KG1 (cell line): ENCODE results near the gene WIPI1.

Source experiments
- DNase-seq: peaks from one replicate; lab custom pipeline; 2025; lab: John Stamatoyannopoulos, UW

Gene WIPI1

GRCh38 chr17:68460715-68461114, 3.4 kb upstream of the WIPI1 start:
- no peak for DNase-seq

GRCh38 chr17:68460146-68460545, 2.9 kb upstream of the WIPI1 start:
- DNase-seq: no peak

- no peak for DNase-seq
These were observed 1.8 kb upstream of the WIPI1 start for GRCh38 chr17:68459037-68459639.

- DNase-seq: no peak
These were observed 1.2 kb upstream of the WIPI1 start for GRCh38 chr17:68458260-68459036.

GRCh38 chr17:68457539-68458259, 403 bp upstream of the WIPI1 start:
- peak; percentile 94 for DNase-seq

- DNase-seq: no peak
These were observed 743 bp downstream of the WIPI1 start for GRCh38 chr17:68456339-68457167.

- DNase-seq: no peak
These were observed 1.4 kb downstream of the WIPI1 start for GRCh38 chr17:68455901-68456338.

- DNase-seq: no peak
These were observed 3.2 kb downstream of the WIPI1 start for GRCh38 chr17:68453991-68454665.

GRCh38 chr17:68452724-68453290, 4.5 kb downstream of the WIPI1 start:
- DNase-seq: no peak

GRCh38 chr17:68451670-68452354, 5.5 kb downstream of the WIPI1 start:
- no peak for DNase-seq

- no peak for DNase-seq
These were observed 6.5 kb downstream of the WIPI1 start for GRCh38 chr17:68450801-68451200.

- DNase-seq: no peak
These were observed 6.9 kb downstream of the WIPI1 start for GRCh38 chr17:68450391-68450790.

- DNase-seq: no peak
These were observed 8.1 kb downstream of the WIPI1 start for GRCh38 chr17:68449021-68449739.

- DNase-seq: no peak
These were observed 10.7 kb downstream of the WIPI1 start for GRCh38 chr17:68446626-68447041.

- DNase-seq: no peak
These were observed 11.6 kb downstream of the WIPI1 start for GRCh38 chr17:68445671-68446070.

GRCh38 chr17:68443972-68444464, 13.3 kb downstream of the WIPI1 start:
- no peak for DNase-seq

GRCh38 chr17:68441070-68441770, 16.1 kb downstream of the WIPI1 start:
- DNase-seq: no peak

- no peak for DNase-seq
These were observed 16.8 kb downstream of the WIPI1 start for GRCh38 chr17:68440526-68440925.

GRCh38 chr17:68439656-68440290, 17.5 kb downstream of the WIPI1 start:
- DNase-seq: no peak
